ENCODE data around the gene EMC10. TPM values are rescaled to one million over a fixed set of nuclear protein-coding genes. Genes with fewer than 3 reads are reported as not detected.
A peak's percentile ranks its signal among the peaks of the same experiment; 100 is the strongest.
"Not testable (repeated sequence)": the region's sequence is repeated elsewhere in the genome, so short reads cannot be mapped to it uniquely, and the experiment has no call there.

EMC10 gene
- total RNA-seq, 3 donors from 2014 or later, result 111 to 122 (median 117) TPM

GRCh38 chr19:50461066-50461875, 15.0 kb upstream of the EMC10 start:
- Mint-ChIP-seq H3K36me3 (ENCODE audit: insufficient read depth) (no peaks in the 10 kb centered on the region), H3K4me3 (no peak overlapping the region), H3K27me3 (ENCODE audit: low read depth) (peaks cover 41% of the 10 kb centered on the region), H3K4me1 (ENCODE audit: low read depth) (peaks cover 6% of the 10 kb centered on the region), H3K9me3 (no peaks in the 10 kb centered on the region)
- ATAC-seq (peak; percentile 64 to 65), DNase-seq (peak; percentile 44)

- Mint-ChIP-seq H3K36me3 (ENCODE audit: insufficient read depth) (no peaks in the 10 kb centered on the region), H3K4me1 (ENCODE audit: low read depth) (peaks cover 6% of the 10 kb centered on the region), H3K27me3 (ENCODE audit: low read depth) (peaks cover 29% of the 10 kb centered on the region), H3K4me3 (no peak overlapping the region), H3K9me3 (no peaks in the 10 kb centered on the region)
- DNase-seq (no peak), ATAC-seq (no peak)
These were observed 13.3 kb upstream of the EMC10 start for GRCh38 chr19:50462970-50463369.

GRCh38 chr19:50464348-50464747, 12.0 kb upstream of the EMC10 start:
- H3K4me1 Mint-ChIP-seq (ENCODE audit: low read depth), result peaks cover 6% of the 10 kb centered on the region
- peaks cover 25% of the 10 kb centered on the region for H3K27me3 Mint-ChIP-seq (ENCODE audit: low read depth)
- ATAC-seq (no peak), DNase-seq (no peak)
- H3K9me3 Mint-ChIP-seq, result no peaks in the 10 kb centered on the region
- H3K36me3 Mint-ChIP-seq (ENCODE audit: insufficient read depth), result no peaks in the 10 kb centered on the region
- H3K4me3 Mint-ChIP-seq, result no peak overlapping the region

- no peaks in the 10 kb centered on the region for H3K9me3 Mint-ChIP-seq
- H3K36me3 Mint-ChIP-seq (ENCODE audit: insufficient read depth), result no peaks in the 10 kb centered on the region
- peaks cover 4% of the 10 kb centered on the region for H3K4me1 Mint-ChIP-seq (ENCODE audit: low read depth)
- DNase-seq (no peak), ATAC-seq (no peak)
- H3K27me3 Mint-ChIP-seq (ENCODE audit: low read depth), result peaks cover 22% of the 10 kb centered on the region
- H3K4me3 Mint-ChIP-seq, result no peak overlapping the region
These were observed 11.3 kb upstream of the EMC10 start for GRCh38 chr19:50465000-50465399.

- Mint-ChIP-seq H3K4me1 (ENCODE audit: low read depth) (no peaks in the 10 kb centered on the region), H3K27me3 (ENCODE audit: low read depth) (peaks cover 15% of the 10 kb centered on the region), H3K36me3 (ENCODE audit: insufficient read depth) (no peaks in the 10 kb centered on the region), H3K9me3 (no peaks in the 10 kb centered on the region), H3K4me3 (no peak overlapping the region)
- DNase-seq (no peak), ATAC-seq (no peak)
These were observed 10.2 kb upstream of the EMC10 start for GRCh38 chr19:50465986-50466705.

GRCh38 chr19:50466706-50467039, 9.6 kb upstream of the EMC10 start:
- no peak for ATAC-seq
- no peaks in the 10 kb centered on the region for H3K4me1 Mint-ChIP-seq (ENCODE audit: low read depth)
- H3K36me3 Mint-ChIP-seq (ENCODE audit: insufficient read depth), result no peaks in the 10 kb centered on the region
- H3K4me3 Mint-ChIP-seq, result no peak overlapping the region
- no peaks in the 10 kb centered on the region for H3K9me3 Mint-ChIP-seq
- peaks cover 12% of the 10 kb centered on the region for H3K27me3 Mint-ChIP-seq (ENCODE audit: low read depth)
- DNase-seq, result no peak

GRCh38 chr19:50467566-50467965, 8.7 kb upstream of the EMC10 start:
- Mint-ChIP-seq H3K4me1 (ENCODE audit: low read depth) (no peaks in the 10 kb centered on the region), H3K36me3 (ENCODE audit: insufficient read depth) (no peaks in the 10 kb centered on the region), H3K9me3 (no peaks in the 10 kb centered on the region), H3K27me3 (ENCODE audit: low read depth) (peaks cover 8% of the 10 kb centered on the region), H3K4me3 (no peak overlapping the region)
- no peak for DNase-seq
- ATAC-seq, result no peak

GRCh38 chr19:50468818-50469217, 7.5 kb upstream of the EMC10 start:
- Mint-ChIP-seq H3K27me3 (ENCODE audit: low read depth) (peaks cover 7% of the 10 kb centered on the region), H3K4me3 (no peak overlapping the region), H3K9me3 (no peaks in the 10 kb centered on the region), H3K4me1 (ENCODE audit: low read depth) (no peaks in the 10 kb centered on the region), H3K36me3 (ENCODE audit: insufficient read depth) (no peaks in the 10 kb centered on the region)
- no peak for ATAC-seq
- DNase-seq, result no peak

GRCh38 chr19:50473336-50473735, 3.0 kb upstream of the EMC10 start:
- H3K9me3 Mint-ChIP-seq; H3K36me3 Mint-ChIP-seq (ENCODE audit: insufficient read depth); H3K4me3 Mint-ChIP-seq; H3K27me3 Mint-ChIP-seq (ENCODE audit: low read depth); ATAC-seq; DNase-seq: not testable (repeated sequence)
- peaks cover 16% of the 10 kb centered on the region for H3K4me1 Mint-ChIP-seq (ENCODE audit: low read depth)

GRCh38 chr19:50475101-50475568, 1.2 kb upstream of the EMC10 start:
- DNase-seq, result no peak
- no peak for ATAC-seq
- Mint-ChIP-seq H3K36me3 (ENCODE audit: insufficient read depth) (peaks cover 6% of the 10 kb centered on the region), H3K9me3 (no peaks in the 10 kb centered on the region), H3K27me3 (ENCODE audit: low read depth) (no peaks in the 10 kb centered on the region), H3K4me1 (ENCODE audit: low read depth) (peaks cover 19% of the 10 kb centered on the region), H3K4me3 (peak overlapping the region; percentile 93)

GRCh38 chr19:50475736-50476223, 527 bp upstream of the EMC10 start:
- Mint-ChIP-seq H3K27me3 (ENCODE audit: low read depth) (no peaks in the 10 kb centered on the region), H3K9me3 (no peaks in the 10 kb centered on the region), H3K4me1 (ENCODE audit: low read depth) (peaks cover 19% of the 10 kb centered on the region), H3K4me3 (peak overlapping the region; percentile 93), H3K36me3 (ENCODE audit: insufficient read depth) (peaks cover 6% of the 10 kb centered on the region)
- ATAC-seq (no peak), DNase-seq (no peak)

- Mint-ChIP-seq H3K27me3 (ENCODE audit: low read depth) (no peaks in the 10 kb centered on the region), H3K9me3 (no peaks in the 10 kb centered on the region)
- no peak for DNase-seq
These were observed 566 bp downstream of the EMC10 start for GRCh38 chr19:50476907-50477238.

GRCh38 chr19:50477751-50478515, 1.6 kb downstream of the EMC10 start:
- H3K4me1 Mint-ChIP-seq (ENCODE audit: low read depth), result peaks cover 19% of the 10 kb centered on the region
- DNase-seq, result no peak
- no peaks in the 10 kb centered on the region for H3K9me3 Mint-ChIP-seq
- H3K36me3 Mint-ChIP-seq (ENCODE audit: insufficient read depth), result peaks cover 6% of the 10 kb centered on the region
- H3K27me3 Mint-ChIP-seq (ENCODE audit: low read depth), result no peaks in the 10 kb centered on the region
- ATAC-seq, result no peak
- H3K4me3 Mint-ChIP-seq, result peak overlapping the region; percentile 93

More at GRCh38 chr19:50476907-50477238, 566 bp downstream of the EMC10 start:
- H3K36me3 Mint-ChIP-seq (ENCODE audit: insufficient read depth), result peaks cover 6% of the 10 kb centered on the region
- peaks cover 19% of the 10 kb centered on the region for H3K4me1 Mint-ChIP-seq (ENCODE audit: low read depth)
- ATAC-seq, result no peak
- peak overlapping the region; percentile 93 for H3K4me3 Mint-ChIP-seq

GRCh38 chr19:50478901-50479715, 2.8 kb downstream of the EMC10 start:
- H3K36me3 Mint-ChIP-seq (ENCODE audit: insufficient read depth), result peaks cover 12% of the 10 kb centered on the region
- ATAC-seq, result no peak
- DNase-seq, result no peak
- peaks cover 19% of the 10 kb centered on the region for H3K4me1 Mint-ChIP-seq (ENCODE audit: low read depth)
- H3K4me3 Mint-ChIP-seq, result peak overlapping the region; percentile 43
- H3K9me3 Mint-ChIP-seq, result no peaks in the 10 kb centered on the region
- H3K27me3 Mint-ChIP-seq (ENCODE audit: low read depth), result no peaks in the 10 kb centered on the region

Data from activated T-cell treated with anti-CD3 and anti-CD28 coated beads, Interleukin-2, amount 50 U/mL, for 4 hours (primary cell).